PC-9 (cell line): ENCODE results near the gene MIEF1. TPM values are rescaled to one million over a fixed set of nuclear protein-coding genes. Genes with fewer than 3 reads are reported as not detected.

Experiments
- BruUV-seq: library from RNA; stranded (reverse); fragments of 400-500 nt; replicated peaks from 2 replicates; lab custom pipeline; 2021; lab: Mats Ljungman, UMichigan
- CTCF ChIA-PET: fragments of 300-600 bp; sonication (Branson Sonifier 250); formaldehyde crosslinking; loops from one replicate; lab custom pipeline; 2022; ENCODE audit warnings: antibody characterized with exemption; lab: Charles Lee
- POLR2A ChIA-PET: fragments of 300-600 bp; sonication (Branson Sonifier 250); formaldehyde crosslinking; loops from one replicate; lab custom pipeline; 2022; ENCODE audit warnings: antibody characterized with exemption; ENCODE audit not compliant: unreplicated experiment; lab: Charles Lee
- DNase-seq, 2 experiments: peaks; one replicate each; pipeline versions ENCODE4 v3.0.0 to v3.0.0-alpha.2; 2015 to 2022; ENCODE audit warnings: mixed read lengths in 1 of 2
- H2AFZ ChIP-seq: fragments of 200-600 bp; sonication (generic); 2 replicates; pipeline ENCODE4 v1.8.1; 2017; ENCODE audit warnings: antibody characterized with exemption
- H3F3A ChIP-seq: fragments of 200-600 bp; sonication (generic); 2 replicates; pipeline ENCODE4 v1.8.1; 2017; ENCODE audit warnings: antibody characterized with exemption, mild to moderate bottlenecking, low read depth; ENCODE audit not compliant: insufficient read depth
- H3K27ac ChIP-seq: fragments of 200-600 bp; sonication (generic); 2 replicates; pipeline ENCODE4 v1.6.1; 2016; ENCODE audit warnings: mixed run types
- H3K27me3 ChIP-seq: fragments of 200-600 bp; sonication (generic); 2 replicates; pipeline ENCODE4 v1.6.1; 2016; ENCODE audit warnings: low read depth, mixed run types; ENCODE audit not compliant: insufficient read depth
- H3K36me3 ChIP-seq: fragments of 200-600 bp; sonication (generic); 2 replicates; pipeline ENCODE4 v1.6.1; 2016; ENCODE audit warnings: low read depth, mixed run types
- H3K4me1 ChIP-seq: fragments of 200-600 bp; sonication (generic); replicated peaks from 2 replicates; pipeline ENCODE4 v1.6.1; 2016; ENCODE audit warnings: mixed run types; ENCODE audit not compliant: insufficient read depth
- H3K4me2 ChIP-seq: fragments of 200-600 bp; sonication (generic); 2 replicates; pipeline ENCODE4 v1.6.1; 2017; ENCODE audit warnings: mixed run types
- H3K4me3 ChIP-seq: fragments of 200-600 bp; sonication (generic); 2 replicates; pipeline ENCODE4 v1.6.1; 2016; ENCODE audit warnings: mixed run types
- H3K79me2 ChIP-seq: fragments of 200-600 bp; sonication (generic); 2 replicates; pipeline ENCODE4 v1.6.1; 2017; ENCODE audit warnings: low read depth, mixed run types
- H3K9me2 ChIP-seq: fragments of 200-600 bp; sonication (generic); 2 replicates; pipeline ENCODE4 v1.8.1; 2017; ENCODE audit warnings: mild to moderate bottlenecking; ENCODE audit not compliant: insufficient read depth
- H3K9me3 ChIP-seq: fragments of 200-600 bp; sonication (generic); 2 replicates; pipeline ENCODE4 v1.8.1; 2016; ENCODE audit warnings: low read depth; ENCODE audit not compliant: insufficient read depth
- H4K20me1 ChIP-seq: fragments of 200-600 bp; sonication (generic); 2 replicates; pipeline ENCODE4 v1.8.1; 2017; ENCODE audit not compliant: insufficient read depth
- CTCF ChIP-seq: fragments of 200-600 bp; sonication (generic); conservative IDR thresholded peaks from 2 replicates; pipeline ENCODE4 v1.6.1; 2017; ENCODE audit warnings: mixed run types, antibody characterized with exemption, mild to moderate bottlenecking, moderate library complexity
- EZH2 ChIP-seq: fragments of 200-600 bp; sonication (generic); IDR thresholded peaks from 2 replicates; pipeline ENCODE4 v1.8.0; 2017; ENCODE audit warnings: antibody characterized with exemption, low read depth
- intact Hi-C: fragments of 100-400 bp; cut with micrococcal nuclease; formaldehyde crosslinking; loops from one replicate; pipeline ENCODE4 v1.10.0; 2022; ENCODE audit not compliant: unreplicated experiment
- total RNA-seq: library from RNA; stranded (reverse); gene quantifications from 2 replicates; pipeline ENCODE4 v1.2.3, GENCODE V29; 2021

The MIEF1 gene
- total RNA-seq, 1 experiment from 2014 or later, result 36.9 TPM

GRCh38 chr22:39522567-39523300, 20.6 kb downstream of the MIEF1 start:
- H3K9me3 ChIP-seq, result no peaks in the 10 kb centered on the region
- peak overlapping the region; percentile 88 for H3K4me2 ChIP-seq
- TF ChIP-seq CTCF (no peak), EZH2 (no peak)
- peak overlapping the region; percentile 93 for H3K27ac ChIP-seq
- peaks cover 87% of the 10 kb centered on the region for H3F3A ChIP-seq
- no peaks in the 10 kb centered on the region for H3K9me2 ChIP-seq
- peaks cover 36% of the 10 kb centered on the region for H3K4me1 ChIP-seq
- intact Hi-C loops, result loop anchor here (5.0 to 10.0 kb wide), 3 partner anchors 278 to 770 kb away; partner anchors contain the start of genes CBX7 and PDGFB
- ChIA-PET POLR2A (interaction anchor here (0.5 to 0.7 kb wide), 6 partner anchors 111 to 1035 kb away, joined by 3 to 6 read pairs (median 3); no protein-coding TSS in a partner anchor), CTCF (interaction anchor here (0.8 kb wide), 1 partner anchor 8 kb away, joined by 7 read pairs; no protein-coding TSS in a partner anchor)
- H3K79me2 ChIP-seq, result peaks cover 53% of the 10 kb centered on the region
- peaks cover 36% of the 10 kb centered on the region for H3K36me3 ChIP-seq
- H3K4me3 ChIP-seq, result peak overlapping the region; percentile 97
- peak; percentile 22 to 56 for DNase-seq
- H2AFZ ChIP-seq, result no peak overlapping the region
- peaks cover 68% of the 10 kb centered on the region for H4K20me1 ChIP-seq
- no peaks in the 10 kb centered on the region for H3K27me3 ChIP-seq
- no TSS peak for BruUV-seq

- no peak overlapping the region for H3K4me3 ChIP-seq
- no peaks in the 10 kb centered on the region for H3K9me3 ChIP-seq
- intact Hi-C loops, result loop anchor here (5.0 to 10.0 kb wide), 3 partner anchors 279 to 772 kb away; partner anchors contain the start of genes CBX7 and PDGFB
- H3K9me2 ChIP-seq, result no peaks in the 10 kb centered on the region
- H3F3A ChIP-seq, result peaks cover 84% of the 10 kb centered on the region
- no peak overlapping the region for H3K4me2 ChIP-seq
- DNase-seq, result no peak
- CTCF ChIA-PET, result interaction anchor here (0.7 to 0.9 kb wide), 2 partner anchors 87 to 187 kb away, joined by 3 read pairs; no protein-coding TSS in a partner anchor
- H3K27ac ChIP-seq, result 0 out of 2 replicates have a peak overlapping the region, but pooled peaks have one; percentile 17
- peaks cover 38% of the 10 kb centered on the region for H3K4me1 ChIP-seq
- POLR2A ChIA-PET, result interaction anchor here (0.6 kb wide), 3 partner anchors 34 to 410 kb away, joined by 3 to 7 read pairs (median 3); no protein-coding TSS in a partner anchor
- H3K79me2 ChIP-seq, result peaks cover 44% of the 10 kb centered on the region
- BruUV-seq, result no TSS peak
- no peak overlapping the region for H2AFZ ChIP-seq
- H3K36me3 ChIP-seq, result peaks cover 40% of the 10 kb centered on the region
- TF ChIP-seq CTCF, result no peak
- no peak for TF ChIP-seq EZH2
- H4K20me1 ChIP-seq, result peaks cover 81% of the 10 kb centered on the region
- H3K27me3 ChIP-seq, result no peaks in the 10 kb centered on the region
Observed at GRCh38 chr22:39524089-39524752, 22.1 kb downstream of the MIEF1 start.
